ENCODE results near the gene CNTN4. TPM values are rescaled to one million over a fixed set of nuclear protein-coding genes. Genes with fewer than 3 reads are reported as not detected.

Gene CNTN4
- total and polyA plus RNA-seq, 2 of the 8 experiments (the other 6 are each of a cell fraction or from before 2014, with no cell fraction given), result 0.41 to 2.2 TPM

DNA sequence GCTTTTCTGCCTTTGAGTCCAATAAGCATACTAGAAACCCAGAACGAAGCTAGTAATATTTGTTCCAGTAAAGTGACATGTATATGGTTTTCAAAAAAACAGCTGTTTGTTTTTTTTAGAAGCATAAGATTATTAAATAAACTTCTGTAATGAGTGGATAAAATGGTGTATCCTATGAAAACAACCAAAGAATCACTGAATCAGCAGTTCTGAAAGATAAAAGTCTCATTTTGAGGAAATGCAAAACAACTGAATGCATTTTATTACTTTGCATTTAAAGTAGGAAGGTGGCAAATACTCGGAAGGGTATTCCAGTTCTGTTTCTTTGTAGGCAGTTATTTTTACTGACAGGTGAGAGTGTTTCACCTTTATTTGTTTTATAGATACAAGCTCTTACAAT, 107.0 kb downstream of the CNTN4 start:
- Histone ChIP-seq H3K56ac (replicated peaks; ENCODE audit: insufficient read length, low read depth, low read length) (no peak overlapping the region), H3K79me2 (ENCODE audit: control insufficient read depth in 1 of 2, insufficient read depth in 2 of 2, low read length in 2 of 2) (no peaks in the 10 kb centered on the region), H3K23ac (ENCODE audit: insufficient read length) (no peak overlapping the region), H3K27ac (ENCODE audit: low read depth, low read length) (no peak overlapping the region), H3K9ac (replicated peaks in 1 of 4; ENCODE audit: extremely low read depth in 1 of 4, low read depth in 3 of 4, low read length in 3 of 4) (no peak overlapping the region), H4K5ac (ENCODE audit: insufficient read length, low read depth, low read length) (no peak overlapping the region), H2BK15ac (ENCODE audit: low read length) (no peak overlapping the region), H2BK120ac (replicated peaks; ENCODE audit: low read depth, low read length) (no peak overlapping the region), H3K9me3 (ENCODE audit: insufficient read depth in 2 of 2, low read depth in 1 of 2, low read length in 1 of 2) (no peaks in the 10 kb centered on the region), H4K20me1 (replicated peaks in 1 of 2; ENCODE audit: control insufficient read depth in 1 of 2, insufficient read depth in 2 of 2, low read length in 2 of 2) (no peaks in the 10 kb centered on the region), H3K4me1 (replicated peaks in 1 of 4; ENCODE audit: control insufficient read depth in 3 of 4, insufficient read depth in 4 of 4, low read length in 3 of 4) (no peaks in the 10 kb centered on the region), H3K4me3 (ENCODE audit: extremely low read depth in 1 of 4, insufficient read depth in 2 of 4, low read depth in 3 of 4, low read length in 4 of 4) (no peak overlapping the region), H3K18ac (ENCODE audit: extremely low read depth, low read length) (no peak overlapping the region), H2BK5ac (ENCODE audit: low read depth, low read length) (no peak overlapping the region), H3K79me1 (ENCODE audit: low read depth, low read length) (no peaks in the 10 kb centered on the region), H4K91ac (replicated peaks; ENCODE audit: insufficient read length, low read length) (no peak overlapping the region), H4K8ac (ENCODE audit: extremely low read depth, insufficient read depth, low read length) (no peak overlapping the region), H2BK20ac (ENCODE audit: low read length) (no peak overlapping the region), H3K36me3 (ENCODE audit: control insufficient read depth in 2 of 4, insufficient read depth in 4 of 4, low read length in 3 of 4) (no peaks in the 10 kb centered on the region), H3K27me3 (replicated peaks in 1 of 4; ENCODE audit: control insufficient read depth in 3 of 4, extremely low read depth in 1 of 4, insufficient read depth in 3 of 4, low read length in 3 of 4) (no peaks in the 10 kb centered on the region), H3K4ac (replicated peaks; ENCODE audit: insufficient read length, low read depth, low read length) (no peak overlapping the region), H3K4me2 (ENCODE audit: insufficient read depth in 1 of 2, low read depth in 2 of 2, low read length in 2 of 2) (no peak overlapping the region), H2AFZ (ENCODE audit: low read length) (no peak overlapping the region), H2BK12ac (ENCODE audit: low read depth, low read length) (no peak overlapping the region), H3K23me2 (ENCODE audit: low read depth, low read length) (no peaks in the 10 kb centered on the region), H3K14ac (ENCODE audit: insufficient read length) (no peak overlapping the region), H2AK5ac (ENCODE audit: low read depth, low read length) (no peak overlapping the region)
- TF ChIP-seq SP1 (IDR thresholded peaks at IDR 0.05; ENCODE audit: low read depth, low read length) (no peak), MAFK (IDR thresholded peaks at IDR 0.05; ENCODE audit: low read depth, low read length) (peak; percentile 16; the same call in 1 of the 2 replicates)
- no peak for FAIRE-seq
- ChIA-PET POLR2A (ENCODE audit: partially characterized antibody) (no interaction called here), CTCF (ENCODE audit: partially characterized antibody) (no interaction called here)
- no peak for DNase-seq (ENCODE audit: low read depth in 1 of 2, low spot score in 2 of 2)
- WGBS, 2 experiments (ENCODE audit: extremely low coverage in 1 of 2, insufficient coverage in 1 of 2, insufficient read length in 1 of 2, insufficient replicate concordance in 2 of 2, low coverage in 1 of 2, low lambda C conversion rate in 2 of 2, missing lambda C conversion rate in 1 of 2), result 91% methylated on average over 2 of the region's 2 CpGs; no CpG with 5 or more reads in 1 of the 2 experiments
